Activated T-cell treated with anti-CD3 and anti-CD28 coated beads, Interleukin-2, amount 50 U/mL, for 48 hours (primary cell): ENCODE results near the gene TSPAN18.

Experiments used
- DNase-seq, 2 experiments: peaks; one replicate each; pipeline ENCODE4 v3.0.0-alpha.2; 2020

The TSPAN18 gene

DNA sequence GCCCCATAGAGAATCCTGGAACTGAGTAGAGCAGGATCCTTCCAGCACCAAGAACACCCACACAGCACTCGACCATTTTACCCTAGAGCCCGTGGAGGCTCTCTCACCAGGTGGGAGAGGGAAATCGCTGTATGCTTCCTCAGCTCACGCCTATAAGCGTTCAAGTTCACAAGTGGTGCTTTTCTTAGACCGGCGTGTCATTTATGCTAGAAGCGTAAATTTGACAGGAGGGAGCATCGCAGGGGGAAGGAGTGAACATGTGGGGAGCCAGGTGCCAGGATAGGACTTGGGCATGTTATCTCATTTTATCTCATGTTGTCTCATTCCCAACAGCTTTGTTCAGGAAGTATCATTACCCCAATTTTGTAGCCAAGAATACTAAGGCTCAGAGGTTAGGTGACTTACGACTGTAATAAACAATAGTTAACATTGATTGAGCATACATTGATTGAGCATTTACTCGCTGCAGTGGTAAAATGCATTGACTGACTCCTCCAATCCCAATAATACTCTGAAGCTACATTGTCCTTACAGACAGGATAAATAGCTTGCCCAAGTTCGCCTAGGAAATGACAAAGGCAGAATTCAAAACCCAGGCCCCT is 243.0 kb downstream of the TSPAN18 start:
- no peak for DNase-seq

DNA sequence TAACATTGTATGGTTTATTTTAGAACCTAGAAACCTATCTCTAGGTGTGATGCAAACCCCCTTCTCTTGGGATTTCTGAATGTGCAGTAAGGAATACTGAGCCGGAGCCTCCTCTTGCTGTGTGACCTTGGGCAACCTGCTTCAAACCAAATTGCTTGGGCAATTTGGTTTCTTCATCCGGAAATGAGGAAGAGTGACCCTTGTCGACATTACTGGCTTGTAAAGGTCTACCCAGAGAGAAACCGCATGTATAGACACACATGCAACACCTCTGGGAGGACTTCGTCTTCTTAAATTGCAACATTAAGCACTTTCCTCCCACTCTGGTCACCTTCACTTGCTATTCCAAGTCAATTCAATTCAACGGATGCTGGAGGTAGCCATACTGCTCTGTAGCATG is 243.5 kb downstream of the TSPAN18 start:
- DNase-seq: no peak

DNA sequence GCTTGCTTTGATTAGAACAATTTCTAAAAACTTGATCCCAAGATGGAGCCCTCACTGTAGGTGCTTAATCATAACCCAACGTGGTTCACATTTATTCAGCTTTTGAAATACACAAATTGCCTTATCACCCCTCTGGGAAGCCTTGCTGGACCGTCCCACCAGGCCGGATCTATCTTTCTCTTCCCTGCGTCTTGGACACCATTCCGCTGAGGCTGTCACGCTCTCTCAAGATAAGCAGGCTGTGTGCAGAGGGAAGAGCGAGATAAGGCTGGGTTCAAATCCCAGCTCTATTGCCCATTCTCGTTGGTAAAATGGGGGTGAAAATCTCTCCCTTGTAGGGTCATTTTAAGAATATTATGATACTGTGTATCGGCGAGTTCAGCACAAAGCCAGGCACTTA is 244.4 kb downstream of the TSPAN18 start:
- DNase-seq: no peak

DNA sequence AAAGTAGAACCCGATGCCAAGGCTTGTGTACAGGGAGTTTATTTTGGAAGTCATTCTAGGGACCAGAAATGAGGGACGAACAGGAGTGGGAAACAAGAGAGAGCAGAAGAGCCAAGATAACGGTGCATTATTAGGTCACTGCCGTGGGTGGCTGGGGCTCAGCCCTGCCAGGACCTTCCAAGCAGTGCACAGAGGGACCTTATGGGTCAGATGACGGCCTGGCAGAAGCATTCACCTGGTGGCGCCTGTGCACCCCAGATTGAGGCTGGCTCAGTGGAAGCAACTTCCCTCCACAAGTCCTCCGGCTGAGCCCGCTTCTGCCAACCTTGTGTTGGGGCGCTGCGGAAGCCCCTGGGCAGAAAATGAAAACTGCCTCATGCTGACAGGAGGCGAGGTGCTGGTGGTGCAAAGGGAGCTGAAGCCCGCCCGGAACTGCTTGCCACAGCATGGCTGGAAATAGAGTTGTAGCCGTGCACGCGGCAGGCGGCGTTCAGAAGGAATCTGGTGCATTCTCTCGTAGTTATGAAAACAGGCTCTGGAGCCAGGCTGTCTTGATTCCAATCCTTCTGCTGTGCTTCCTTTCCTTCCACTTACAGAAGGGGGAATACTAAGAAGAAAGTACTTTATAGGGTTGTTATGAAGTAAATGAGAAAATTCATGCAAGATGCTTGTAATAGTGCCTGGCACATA is 246.1 kb downstream of the TSPAN18 start:
- no peak for DNase-seq

DNA sequence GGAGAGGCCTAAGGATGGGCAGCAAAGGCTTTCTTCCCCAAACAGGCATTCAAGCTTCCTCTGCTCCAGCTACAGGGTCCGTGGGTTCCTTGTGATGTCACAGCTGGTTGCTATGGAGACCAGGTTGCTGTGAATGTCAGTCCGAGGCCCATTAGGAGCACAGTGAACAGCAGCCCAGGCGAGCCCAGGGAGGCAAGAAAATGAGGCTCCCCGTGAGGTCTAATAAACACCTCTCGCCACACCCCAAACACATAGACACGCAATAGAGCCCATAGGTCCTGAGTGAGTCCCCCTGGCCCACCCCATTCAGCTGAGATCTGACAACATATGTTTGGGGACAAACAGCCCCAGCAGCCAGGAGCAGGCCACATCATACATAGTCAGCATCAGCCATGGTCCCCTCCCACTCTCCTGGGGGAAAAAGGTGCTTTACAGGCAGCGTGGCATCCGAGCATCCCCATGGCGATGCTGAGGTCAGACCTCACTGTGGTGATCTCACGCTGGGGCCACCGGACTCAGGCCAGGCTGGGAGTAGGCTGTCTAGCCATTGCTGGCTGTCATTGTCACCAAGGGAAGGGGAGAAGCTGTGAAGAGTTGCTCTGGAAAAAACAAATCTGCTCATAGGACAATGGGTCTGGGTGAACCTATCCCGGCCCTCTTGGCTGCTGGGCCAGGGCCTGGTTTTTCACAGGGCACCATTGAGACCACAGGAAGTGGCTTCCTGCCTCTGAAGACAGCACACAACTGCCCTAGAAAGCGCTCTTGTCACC is 247.1 kb downstream of the TSPAN18 start:
- no peak for DNase-seq

DNA sequence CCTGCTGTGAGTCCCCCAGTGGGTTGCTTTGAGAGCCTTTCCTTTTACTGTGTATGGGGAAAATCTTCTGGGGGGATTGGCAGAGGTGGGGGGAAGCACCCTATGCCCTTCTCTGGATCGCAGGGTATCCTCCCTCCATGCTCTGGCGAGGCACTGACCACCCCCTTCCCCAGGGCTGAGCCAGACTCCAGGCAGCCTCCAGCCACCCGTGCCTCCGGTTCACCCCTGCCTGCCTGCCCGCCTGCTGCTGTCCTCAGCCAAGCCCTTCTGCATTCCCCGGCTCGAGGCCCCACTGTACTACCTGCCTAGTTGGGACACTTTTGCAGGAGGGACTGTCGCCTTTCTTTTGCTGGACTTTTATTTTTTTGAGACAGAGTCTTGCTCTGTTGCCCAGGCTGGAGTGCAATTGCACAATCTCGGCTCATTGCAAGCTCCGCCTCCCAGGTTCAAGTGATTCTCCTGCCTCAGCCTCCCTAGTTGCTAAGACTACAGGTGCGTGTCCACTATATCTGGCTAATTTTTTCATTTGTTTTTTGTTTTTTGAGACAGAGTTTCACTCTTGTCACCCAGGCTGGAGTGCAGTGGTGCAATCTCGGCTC is 247.7 kb downstream of the TSPAN18 start:
- no peak for DNase-seq

DNA sequence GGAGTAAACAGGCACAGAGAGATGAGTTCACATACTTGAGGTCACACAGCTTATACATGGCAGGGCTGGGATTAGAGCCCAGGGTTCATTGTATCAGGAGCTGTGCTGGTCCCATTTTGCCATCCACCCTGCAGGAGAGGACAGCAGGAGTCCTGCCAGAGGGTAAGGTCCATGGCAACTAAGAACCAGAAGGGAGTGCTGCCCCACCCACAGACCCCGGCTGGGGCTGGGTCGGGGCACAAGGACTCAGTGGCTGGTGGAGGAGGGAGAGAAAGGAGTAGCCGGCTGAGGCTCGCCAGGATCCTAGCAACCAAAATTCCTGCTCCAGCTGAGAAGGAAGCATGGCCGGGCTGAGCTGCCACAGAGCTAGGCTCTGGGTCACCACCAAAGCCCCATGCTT is 249.8 kb downstream of the TSPAN18 start:
- no peak for DNase-seq

DNA sequence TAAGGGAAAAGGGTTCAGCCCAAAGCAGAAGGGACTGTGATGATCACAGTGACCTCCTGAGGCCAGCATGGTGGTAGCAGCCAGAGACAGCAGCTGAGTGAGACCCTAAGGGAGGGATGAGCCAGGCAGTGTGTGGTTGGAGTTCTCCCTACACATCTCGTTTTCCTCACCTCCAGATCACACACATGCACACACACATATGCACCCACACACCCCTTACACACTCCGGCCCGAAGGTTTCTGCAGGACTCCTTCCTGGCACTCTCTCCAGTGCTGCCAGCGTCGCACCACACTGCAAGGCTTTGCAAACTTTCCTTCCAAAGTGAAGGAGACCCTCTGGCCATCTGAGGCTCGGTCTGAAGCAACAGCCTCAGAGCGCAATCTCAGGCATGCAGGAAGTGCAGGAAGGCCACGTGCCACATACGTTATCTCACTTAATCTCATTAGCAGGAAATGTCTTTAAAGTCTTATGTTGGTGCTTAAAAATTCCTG is 250.8 kb downstream of the TSPAN18 start:
- DNase-seq: no peak

DNA sequence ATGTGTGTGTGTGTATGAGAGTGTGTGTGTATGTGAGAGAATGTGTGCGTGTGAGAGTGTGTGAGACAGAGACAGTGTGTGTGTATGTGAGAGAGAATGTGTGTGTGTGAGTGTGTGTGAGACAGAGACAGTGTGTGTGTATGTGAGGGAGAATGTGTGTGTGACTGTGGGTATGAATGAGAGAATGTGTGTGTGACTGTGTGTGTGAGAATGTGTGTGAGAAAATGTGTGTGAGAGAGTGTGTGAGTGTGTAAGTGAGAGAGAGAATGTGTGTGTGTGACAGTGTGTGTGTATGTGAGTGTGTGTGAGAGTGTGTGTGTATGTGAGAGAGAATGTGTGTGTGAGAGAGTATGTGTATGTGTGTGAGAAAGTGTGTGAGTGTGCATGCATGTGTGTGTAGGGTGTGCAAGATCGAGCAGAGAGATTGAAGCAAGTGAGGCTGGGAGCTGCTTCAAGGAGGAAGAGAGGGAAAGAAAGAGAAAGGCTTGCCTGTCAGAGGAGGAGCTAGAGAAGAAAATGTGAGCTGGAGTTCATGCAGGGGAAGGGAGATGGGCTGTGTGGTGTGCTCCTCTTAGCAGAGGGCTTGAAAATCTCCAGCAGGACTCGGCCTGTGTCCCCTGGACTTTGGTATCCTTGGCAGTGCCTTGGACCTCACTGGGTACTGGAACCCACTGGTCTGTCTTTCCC is 251.7 kb downstream of the TSPAN18 start:
- no peak for DNase-seq

DNA sequence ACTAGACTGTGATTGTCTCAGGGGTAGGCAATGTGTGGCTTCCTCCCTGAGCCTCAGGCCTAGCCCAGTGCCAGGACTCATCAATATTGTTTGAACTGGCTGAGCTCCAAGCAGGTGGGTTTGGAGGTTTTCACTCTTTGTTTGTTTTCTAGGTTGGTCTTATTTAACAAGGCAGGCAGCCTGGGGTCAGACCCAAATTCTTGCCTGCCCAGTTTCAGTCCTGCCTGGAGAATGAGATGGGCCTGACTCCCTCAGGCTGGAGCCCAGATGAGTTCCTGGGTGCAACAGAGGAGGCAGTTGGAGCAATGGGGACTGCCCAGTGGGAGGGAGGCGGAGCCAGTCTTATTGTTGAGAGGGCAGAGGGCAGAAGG is 252.2 kb downstream of the TSPAN18 start:
- no peak for DNase-seq

DNA sequence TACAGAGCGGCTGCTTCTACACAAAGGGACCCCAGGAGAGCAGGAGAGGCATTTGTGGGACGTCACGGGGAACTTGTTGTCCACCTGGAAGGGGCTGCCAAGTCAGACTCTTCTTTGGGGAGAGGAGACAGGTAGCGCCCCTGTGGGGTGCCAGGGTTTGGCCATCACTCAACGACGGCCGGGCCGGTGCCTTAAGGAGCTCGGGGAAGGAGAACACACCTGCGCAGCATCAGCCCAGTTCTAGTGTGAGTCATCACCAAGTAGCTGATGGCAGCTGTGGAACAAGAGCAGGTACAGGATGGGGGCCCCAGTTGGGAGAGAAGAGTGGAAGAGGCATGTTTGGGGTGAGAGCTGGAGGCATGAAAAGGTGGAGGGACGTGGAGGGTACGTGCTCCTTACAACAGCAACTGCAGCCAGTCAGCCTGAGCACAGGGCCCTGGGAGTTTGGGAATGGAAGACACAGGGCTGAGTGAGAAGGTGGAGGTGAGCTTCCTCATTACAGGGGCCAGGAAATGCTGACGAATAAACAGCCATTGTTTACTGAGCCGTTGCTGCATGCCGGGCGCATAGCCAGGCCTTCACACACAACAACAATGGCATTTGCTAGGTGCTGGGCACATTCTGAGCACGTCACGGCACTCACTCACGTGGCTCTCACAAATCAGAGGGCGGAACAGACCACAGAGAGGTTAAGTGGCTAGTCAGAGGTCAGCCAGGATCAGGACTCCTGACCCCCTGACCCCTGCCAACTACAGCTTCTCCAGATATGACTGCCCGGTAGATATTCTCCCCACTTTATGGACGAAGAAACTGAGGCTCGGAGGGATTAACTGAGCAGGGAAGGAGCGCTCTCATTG is 253.0 kb downstream of the TSPAN18 start:
- no peak for DNase-seq

DNA sequence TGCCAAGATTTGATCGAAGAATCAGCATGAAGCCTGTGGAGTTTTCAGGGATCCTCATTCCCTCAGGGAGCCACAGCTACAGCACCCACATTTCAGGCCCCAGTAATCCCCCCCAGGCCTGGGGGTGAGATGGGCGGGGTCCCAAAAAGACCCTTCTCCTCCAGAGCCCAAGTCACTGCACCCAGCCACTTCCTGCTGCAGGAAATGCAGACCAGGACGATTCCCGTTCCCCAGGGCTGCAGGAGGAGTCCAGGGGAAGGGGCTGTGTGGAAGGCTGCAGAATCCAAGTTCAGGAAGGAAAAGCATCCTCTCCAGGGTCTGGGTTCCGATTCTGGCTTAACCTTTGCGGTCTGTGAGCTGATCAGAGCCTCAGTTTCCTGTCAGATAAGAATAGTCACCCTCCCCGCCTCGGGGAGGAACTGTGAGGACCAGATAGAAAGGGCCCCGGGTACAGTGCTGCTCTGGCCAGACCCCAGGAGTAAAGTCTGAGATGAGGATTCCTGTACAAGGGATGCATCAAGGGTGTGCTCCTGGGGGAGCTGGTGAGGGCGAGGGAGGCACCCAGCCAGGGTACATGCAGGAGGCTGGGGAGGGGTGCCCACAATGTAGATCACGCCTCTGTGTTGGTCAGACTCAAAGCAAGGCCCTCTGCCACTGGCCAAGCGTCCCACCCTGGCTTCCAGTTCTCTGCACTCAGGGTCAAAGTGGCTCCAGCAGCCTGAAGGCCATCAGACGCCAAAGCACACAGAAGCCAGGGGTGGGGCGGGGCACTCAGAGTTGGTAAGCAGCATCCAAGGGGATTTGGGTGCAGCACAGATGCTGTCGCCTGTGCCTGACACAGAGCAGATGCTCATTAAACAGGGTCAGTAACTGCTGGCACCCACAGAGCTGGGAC is 254.0 kb downstream of the TSPAN18 start:
- no peak for DNase-seq
